Thymus (tissue), 11 donors: Measurements from ENCODE around the gene PRCP. TPM values are rescaled to one million over a fixed set of nuclear protein-coding genes. Genes with fewer than 3 reads are reported as not detected.
"Not testable (repeated sequence)": the region's sequence is repeated elsewhere in the genome, so short reads cannot be mapped to it uniquely, and the experiment has no call there.

Experiments
- DNase-seq, 9 donors: peaks; one replicate each; pipeline ENCODE4 v3.0.0-alpha.2; 2013; ENCODE audit warnings: low spot score in 9 of 9, low read depth in 6 of 9, missing footprints in 1 of 9
- H3K27ac ChIP-seq, 2 donors: one replicate each; pipeline ENCODE4 v1.5.1; 2013; ENCODE audit warnings: control low read depth in 1 of 2, low read depth in 1 of 2, low read length in 1 of 2, mild to moderate bottlenecking in 1 of 2, moderate library complexity in 1 of 2
- H3K27me3 ChIP-seq, 2 donors: one replicate each; pipeline ENCODE4 v1.5.1; 2013; ENCODE audit warnings: low read length in 1 of 2; ENCODE audit not compliant: control insufficient read depth in 2 of 2, insufficient read depth in 1 of 2
- H3K36me3 ChIP-seq, 2 donors: one replicate each; pipeline ENCODE4 v1.5.1; 2013; ENCODE audit warnings: low read length in 1 of 2, mild to moderate bottlenecking in 1 of 2, moderate library complexity in 1 of 2; ENCODE audit not compliant: control insufficient read depth in 2 of 2, insufficient read depth in 2 of 2
- H3K4me1 ChIP-seq, 2 donors: one replicate each; pipeline ENCODE4 v1.5.1; 2013; ENCODE audit warnings: low read length in 2 of 2; ENCODE audit not compliant: control insufficient read depth in 2 of 2, insufficient read depth in 2 of 2
- H3K4me3 ChIP-seq, 2 donors: one replicate each; pipeline ENCODE4 v1.5.1; 2013; ENCODE audit warnings: low read length in 2 of 2, control low read depth in 1 of 2, mild to moderate bottlenecking in 1 of 2
- H3K9me3 ChIP-seq, 2 donors: one replicate each; pipeline ENCODE4 v1.5.1; 2013; ENCODE audit warnings: low read length in 1 of 2, mild to moderate bottlenecking in 1 of 2; ENCODE audit not compliant: control insufficient read depth in 2 of 2, insufficient read depth in 1 of 2
- WGBS: extraction: QIAGEN DNeasy Blood & Tissue Kit; methylation state at CpG from one replicate; pipeline ENCODE4 v1.1.7; 2013; 5-methylcytosine and 5-hydroxymethylcytosine counted together
- polyA plus RNA-seq: library from polyadenylated mRNA; stranded (reverse); fragments of 200-250 nt; gene quantifications from one replicate; pipeline ENCODE4 v1.2.3, GENCODE V29; 2013
- total RNA-seq: library from RNA; stranded (reverse); fragments of 120-200 nt; gene quantifications from one replicate; pipeline ENCODE4 v1.2.4, GENCODE V29; 2013
- donor health status: healthy.

The PRCP gene
- total and polyA plus RNA-seq, 2 donors: 38.4 to 51.7 TPM

DNA sequence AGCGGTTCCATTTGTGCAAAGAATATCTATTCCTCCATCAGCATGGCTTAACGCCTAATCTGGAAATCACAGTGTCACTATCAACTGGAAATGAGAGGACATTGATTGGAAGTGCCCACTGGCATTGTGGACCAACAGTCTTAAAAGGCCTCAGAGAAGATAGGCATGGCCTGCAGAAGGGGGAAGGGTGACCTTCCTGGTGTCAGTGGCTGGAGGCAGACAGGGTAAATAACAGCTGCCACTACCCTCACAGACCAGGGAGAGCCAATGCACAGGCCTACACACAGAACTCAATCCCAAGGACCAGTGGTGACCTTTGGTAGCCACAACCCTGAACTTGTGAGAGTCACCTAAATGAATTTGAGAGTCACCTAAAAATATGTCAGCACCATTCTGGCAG lies 37.3 kb upstream of the PRCP start:
- 98% methylated on average over 2 of the region's 2 CpGs for WGBS

DNA sequence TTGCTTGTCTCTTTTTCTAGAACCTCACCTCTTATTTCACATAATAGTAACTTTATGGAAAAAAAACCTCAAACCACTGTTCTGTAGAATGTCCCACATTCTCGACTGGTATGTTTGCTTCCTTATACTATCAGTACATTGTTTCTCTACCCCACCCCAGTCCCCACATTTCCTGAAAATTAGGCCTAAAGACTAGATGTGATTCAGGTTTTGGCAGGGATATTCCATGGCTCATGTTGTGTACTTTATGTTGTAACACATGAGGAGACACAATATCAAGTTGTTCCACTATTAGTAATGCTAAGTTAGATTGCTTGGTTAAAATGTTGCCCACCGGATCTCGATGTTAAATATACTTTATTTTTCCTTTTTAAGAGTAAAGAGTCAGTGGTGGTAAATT lies 36.0 kb upstream of the PRCP start:
- Histone ChIP-seq H3K4me1 (peaks cover 0 to 3% of the 10 kb centered on the region in 2 donors), H3K9me3 (no peaks in the 10 kb centered on the region), H3K36me3 (peaks cover 0 to 13% of the 10 kb centered on the region in 2 donors), H3K27me3 (no peaks in the 10 kb centered on the region), H3K4me3 (no peak overlapping the region), H3K27ac (no peak overlapping the region)
- WGBS: 93% methylated on average over 3 of the region's 3 CpGs
- DNase-seq: no peak

More for the DNA sequence above, 37.3 kb upstream of the PRCP start:
- Histone ChIP-seq H3K4me1 (no peaks in the 10 kb centered on the region), H3K4me3 (no peak overlapping the region), H3K27ac (no peak overlapping the region), H3K9me3 (peaks cover 0 to 4% of the 10 kb centered on the region in 2 donors), H3K27me3 (no peaks in the 10 kb centered on the region), H3K36me3 (peaks cover 0 to 5% of the 10 kb centered on the region in 2 donors)
- DNase-seq: no peak

- Histone ChIP-seq H3K4me1 (peaks cover 0 to 3% of the 10 kb centered on the region in 2 donors), H3K27ac (peak overlapping the region in 1 of 2 donors; percentile 5), H3K27me3 (no peaks in the 10 kb centered on the region), H3K9me3 (no peaks in the 10 kb centered on the region), H3K36me3 (peaks cover 0 to 13% of the 10 kb centered on the region in 2 donors), H3K4me3 (no peak overlapping the region)
- DNase-seq: peak in 1 of 9 donors; percentile 22
- WGBS: 89% methylated on average over 1 of the region's 1 CpG
Observed at GRCh38 chr11:82932564-82932963, 32.3 kb upstream of the PRCP start.

- H3K9me3 ChIP-seq: no peaks in the 10 kb centered on the region
- peaks cover 0 to 13% of the 10 kb centered on the region in 2 donors for H3K36me3 ChIP-seq
- H3K4me1 ChIP-seq: peaks cover 0 to 3% of the 10 kb centered on the region in 2 donors
- 85% methylated on average over 2 of the region's 2 CpGs for WGBS
- H3K4me3 ChIP-seq: no peak overlapping the region
- DNase-seq: no peak
- no peaks in the 10 kb centered on the region for H3K27me3 ChIP-seq
- no peak overlapping the region for H3K27ac ChIP-seq
Observed at GRCh38 chr11:82930734-82931133, 30.5 kb upstream of the PRCP start.

DNA sequence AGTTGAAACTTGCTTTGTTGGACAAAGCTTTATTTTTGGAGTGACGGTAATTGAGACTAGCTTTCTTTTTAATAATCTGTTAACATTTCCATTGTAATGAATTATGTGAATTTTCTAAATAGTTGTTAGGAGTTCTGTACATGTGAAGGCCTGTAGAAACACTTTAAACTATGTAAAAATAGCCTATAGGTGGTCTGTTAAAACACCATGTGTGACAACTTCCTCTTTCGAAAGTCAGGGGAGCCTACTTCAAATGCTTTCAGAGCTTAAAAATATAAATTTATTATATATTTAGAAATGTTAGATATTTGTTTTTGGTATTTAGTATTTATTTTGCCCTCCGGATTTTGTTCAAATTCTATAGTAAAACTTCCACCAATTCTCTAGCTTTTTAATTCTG lies 30.0 kb upstream of the PRCP start:
- peaks cover 0 to 3% of the 10 kb centered on the region in 2 donors for H3K4me1 ChIP-seq
- no peak for DNase-seq
- peaks cover 0 to 13% of the 10 kb centered on the region in 2 donors for H3K36me3 ChIP-seq
- no peaks in the 10 kb centered on the region for H3K9me3 ChIP-seq
- no peak overlapping the region for H3K4me3 ChIP-seq
- no peak overlapping the region for H3K27ac ChIP-seq
- no peaks in the 10 kb centered on the region for H3K27me3 ChIP-seq
- 71% methylated on average over 3 of the region's 3 CpGs for WGBS

DNA sequence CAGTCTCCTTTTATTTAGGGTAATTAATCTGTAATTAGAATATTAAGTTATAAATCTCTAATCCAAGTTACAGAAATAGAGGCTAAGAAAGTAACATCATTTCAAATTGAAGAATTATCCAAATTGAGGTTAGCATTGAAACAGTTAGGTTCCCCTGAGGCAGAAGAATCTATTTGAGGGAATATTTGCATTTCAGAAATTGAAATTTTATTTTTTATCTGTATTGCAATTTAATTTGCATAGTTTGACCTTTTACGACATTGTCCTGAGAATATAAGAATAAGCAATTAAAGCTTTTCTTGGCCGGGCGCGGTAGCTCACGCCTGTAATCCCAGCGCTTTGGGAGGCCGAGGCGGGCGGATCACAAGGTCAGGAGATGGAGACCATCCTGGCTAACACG lies 28.9 kb upstream of the PRCP start:
- Histone ChIP-seq H3K27ac (no peak overlapping the region), H3K36me3 (peaks cover 0 to 11% of the 10 kb centered on the region in 2 donors), H3K27me3 (no peaks in the 10 kb centered on the region), H3K9me3 (no peaks in the 10 kb centered on the region), H3K4me1 (peaks cover 0 to 3% of the 10 kb centered on the region in 2 donors), H3K4me3 (no peak overlapping the region)
- WGBS: 98% methylated on average over 10 of the region's 10 CpGs
- no peak for DNase-seq

DNA sequence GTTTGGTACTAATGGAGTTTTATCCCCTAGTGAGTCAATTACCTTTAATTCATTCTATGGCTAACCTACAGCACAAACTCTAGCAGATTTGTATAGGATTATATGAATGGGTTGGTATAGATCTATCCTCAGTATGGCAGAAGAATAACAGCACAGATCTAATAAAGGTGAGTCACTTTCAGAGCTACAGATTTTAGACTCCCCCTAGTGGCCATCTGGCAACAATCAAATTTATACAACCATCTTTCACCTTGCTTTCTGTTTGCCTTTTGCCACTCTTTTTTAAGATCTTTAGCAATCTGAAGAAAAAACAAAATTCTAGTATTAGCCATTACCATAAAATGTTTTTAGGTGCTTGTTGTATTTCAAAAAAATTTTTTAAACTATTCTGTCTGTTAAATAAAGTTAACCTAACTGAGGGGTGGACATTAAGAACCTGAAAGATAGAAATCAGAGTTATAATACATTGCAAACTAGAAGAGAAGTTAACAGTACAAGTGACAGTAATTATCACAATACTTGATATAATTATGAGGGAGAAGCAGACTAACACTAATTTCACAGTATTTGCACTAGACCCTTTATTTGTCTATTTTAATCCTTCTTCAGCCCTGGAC lies 27.1 kb upstream of the PRCP start:
- Histone ChIP-seq H3K4me1 (peaks cover 0 to 2% of the 10 kb centered on the region in 2 donors), H3K27ac (no peak overlapping the region), H3K36me3 (peaks cover 0 to 6% of the 10 kb centered on the region in 2 donors), H3K9me3 (no peaks in the 10 kb centered on the region), H3K27me3 (no peaks in the 10 kb centered on the region), H3K4me3 (no peak overlapping the region)
- DNase-seq: peak in 8 of 9 donors; percentile 26 to 72 (median 38)

DNA sequence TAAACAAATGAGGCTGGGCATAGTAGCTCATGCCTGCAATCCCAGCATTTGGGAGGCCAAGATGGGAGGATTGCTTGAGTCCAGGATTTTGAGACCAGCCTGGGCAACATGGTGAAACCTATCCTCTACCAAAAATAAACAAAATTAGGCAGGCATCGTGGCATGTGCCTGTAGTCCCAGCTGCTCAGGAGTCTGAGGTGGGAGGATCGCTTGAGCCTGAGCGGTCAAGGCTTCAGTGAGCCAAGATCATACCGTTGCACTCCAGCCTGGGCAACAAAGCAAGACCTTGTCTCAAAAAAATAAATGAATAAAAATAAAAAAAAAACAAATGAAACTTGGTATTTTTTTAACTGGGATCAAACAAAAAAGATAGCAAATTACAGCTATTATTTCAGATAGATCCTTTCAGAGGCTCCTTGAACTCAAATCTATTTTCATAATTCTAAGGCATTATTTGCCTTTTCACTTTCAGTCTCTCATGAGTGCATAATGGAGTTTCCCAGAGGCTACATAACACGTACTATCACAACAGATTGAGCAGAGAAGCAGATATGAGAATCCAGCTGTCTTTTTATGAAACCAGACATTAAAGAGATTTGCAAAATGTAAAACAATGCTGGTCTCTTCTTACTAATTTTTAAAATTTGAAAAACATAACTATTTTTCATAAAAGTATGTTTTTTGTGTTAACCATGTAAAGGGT lies 24.4 kb upstream of the PRCP start:
- H3K4me1 ChIP-seq: no peaks in the 10 kb centered on the region
- H3K27ac ChIP-seq: no peak overlapping the region
- H3K9me3 ChIP-seq: no peaks in the 10 kb centered on the region
- H3K4me3 ChIP-seq: no peak overlapping the region
- no peaks in the 10 kb centered on the region for H3K36me3 ChIP-seq
- no peak for DNase-seq
- H3K27me3 ChIP-seq: no peaks in the 10 kb centered on the region
- WGBS: 95% methylated on average over 5 of the region's 5 CpGs

DNA sequence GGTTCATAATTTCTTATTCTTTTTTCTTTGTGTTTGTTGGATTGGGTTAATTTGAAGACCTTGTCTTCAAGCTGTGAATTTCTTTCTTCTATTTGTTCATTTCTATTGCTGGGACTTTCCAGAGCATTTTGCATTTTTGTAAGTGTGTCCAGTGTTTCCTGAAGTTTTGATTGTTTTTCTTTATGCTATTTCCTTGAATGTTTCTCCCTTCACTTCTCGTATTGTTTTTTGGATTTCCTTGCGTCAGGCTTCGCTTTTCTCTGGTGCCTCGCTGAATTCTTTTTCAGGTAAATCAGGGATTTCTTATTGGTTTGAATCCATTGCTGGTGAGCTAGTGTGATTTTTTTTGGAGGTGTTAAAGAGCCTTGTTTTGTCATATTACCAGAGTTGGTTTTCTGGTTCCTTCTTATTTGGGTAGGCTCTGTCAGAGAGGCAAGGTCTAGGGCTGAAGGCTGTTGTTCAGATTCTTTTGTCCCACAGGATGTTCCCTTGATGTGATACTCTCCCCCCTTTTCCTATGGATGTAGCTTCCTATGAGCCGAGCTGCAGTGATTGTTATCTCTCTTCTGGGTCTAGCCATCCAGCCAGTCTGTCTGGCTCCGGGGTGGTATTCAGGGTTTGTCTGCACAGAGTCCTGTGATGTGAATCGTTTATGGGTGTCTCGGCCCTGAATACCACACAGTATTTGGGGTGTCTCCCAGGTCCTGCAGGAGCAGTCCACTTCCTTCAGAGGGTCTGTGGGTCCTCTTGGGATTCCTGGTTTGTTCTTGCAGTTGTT lies 22.4 kb upstream of the PRCP start:
- not testable (repeated sequence) for H3K4me1 ChIP-seq

More for the DNA sequence above, 22.4 kb upstream of the PRCP start:
- H3K27ac ChIP-seq, H3K9me3 ChIP-seq, DNase-seq, H3K27me3 ChIP-seq, H3K4me3 ChIP-seq, H3K36me3 ChIP-seq: not testable (repeated sequence)
- 88% methylated on average over 8 of the region's 8 CpGs for WGBS
